Measurements from ENCODE around the gene PAH.

The PAH gene

DNA sequence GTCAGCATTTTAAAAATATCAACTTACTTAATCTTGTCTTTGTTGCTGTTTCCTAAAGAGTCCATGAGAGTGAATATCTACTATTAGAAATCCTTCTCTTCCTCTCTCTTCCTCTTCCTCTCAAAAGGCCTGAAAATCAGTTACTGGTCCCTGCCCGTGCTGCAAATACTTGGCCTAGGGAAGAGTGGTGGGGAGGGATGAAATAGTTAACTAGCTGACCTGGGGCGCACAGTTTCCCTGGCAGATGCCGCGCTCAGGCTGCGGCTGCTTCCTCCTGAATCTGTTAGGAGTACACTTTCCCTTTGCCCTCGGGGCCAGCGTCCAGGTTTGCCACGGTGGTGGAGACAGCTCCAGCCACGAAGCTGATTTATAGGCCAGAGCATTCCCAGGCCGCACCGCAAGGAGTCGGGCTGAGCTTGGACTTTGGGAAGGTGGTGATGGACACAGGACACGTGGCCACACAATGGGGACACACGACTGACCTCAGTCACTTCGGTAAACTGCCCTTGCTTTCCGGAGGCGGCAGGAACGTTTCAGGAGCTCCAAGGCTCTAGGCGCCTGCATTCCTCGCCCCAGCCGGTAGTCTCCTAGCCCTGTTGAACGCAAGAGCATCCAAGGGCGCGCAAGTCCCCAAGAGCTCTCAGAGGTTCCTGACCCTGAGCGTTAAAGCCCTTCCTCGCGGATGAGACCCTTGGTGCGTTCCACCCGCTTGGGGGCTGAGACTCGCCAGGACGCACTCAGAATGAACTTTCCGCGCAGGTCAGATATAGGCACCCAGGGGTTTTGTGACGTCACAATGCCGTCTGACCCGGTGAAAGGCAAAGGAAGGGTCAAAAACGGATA is 33.3 kb upstream of the PAH start:
- no peak for DNase-seq (ENCODE audit: low read depth)

DNA sequence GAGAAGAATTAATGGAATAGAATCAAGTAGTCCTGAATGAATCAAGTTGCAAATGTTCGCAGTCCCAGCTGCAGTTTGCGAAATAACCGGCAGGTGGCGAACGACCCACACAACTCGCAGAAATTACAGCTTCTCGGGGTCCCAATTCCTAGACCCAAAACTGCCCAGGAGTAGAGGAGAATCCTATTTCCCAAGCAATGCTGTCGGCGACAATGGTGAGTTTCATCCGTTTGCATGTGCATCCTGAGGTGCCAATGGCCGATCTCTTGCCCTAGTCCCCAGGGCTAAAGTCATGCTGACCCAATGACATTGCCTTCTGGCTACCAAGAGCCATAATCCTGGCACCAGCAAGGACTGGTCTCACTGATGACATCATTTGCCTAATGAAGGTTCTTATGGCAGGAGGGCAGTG is 31.9 kb upstream of the PAH start:
- DNase-seq (ENCODE audit: low read depth): peak; percentile 37

DNA sequence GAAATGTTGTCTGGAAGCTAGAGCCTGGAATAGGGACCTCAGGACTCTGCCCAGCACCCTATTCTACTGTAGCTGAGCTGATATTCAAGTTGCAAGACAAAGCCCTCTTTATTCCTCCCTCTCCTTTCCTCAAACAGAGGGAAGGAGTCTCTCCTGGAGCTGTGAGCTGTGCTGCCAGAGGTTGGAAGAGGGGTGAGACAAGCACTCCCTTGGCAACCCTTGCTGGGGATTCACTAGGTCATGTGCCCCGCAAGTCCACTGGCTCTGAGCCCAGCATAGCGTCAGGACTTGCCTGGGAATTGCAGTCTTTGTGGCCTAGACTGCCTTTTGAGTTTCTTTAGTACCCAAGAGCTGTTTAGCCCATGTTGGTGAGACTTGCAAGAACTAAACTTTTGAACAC is 29.0 kb upstream of the PAH start:
- DNase-seq (ENCODE audit: low read depth): no peak

DNA sequence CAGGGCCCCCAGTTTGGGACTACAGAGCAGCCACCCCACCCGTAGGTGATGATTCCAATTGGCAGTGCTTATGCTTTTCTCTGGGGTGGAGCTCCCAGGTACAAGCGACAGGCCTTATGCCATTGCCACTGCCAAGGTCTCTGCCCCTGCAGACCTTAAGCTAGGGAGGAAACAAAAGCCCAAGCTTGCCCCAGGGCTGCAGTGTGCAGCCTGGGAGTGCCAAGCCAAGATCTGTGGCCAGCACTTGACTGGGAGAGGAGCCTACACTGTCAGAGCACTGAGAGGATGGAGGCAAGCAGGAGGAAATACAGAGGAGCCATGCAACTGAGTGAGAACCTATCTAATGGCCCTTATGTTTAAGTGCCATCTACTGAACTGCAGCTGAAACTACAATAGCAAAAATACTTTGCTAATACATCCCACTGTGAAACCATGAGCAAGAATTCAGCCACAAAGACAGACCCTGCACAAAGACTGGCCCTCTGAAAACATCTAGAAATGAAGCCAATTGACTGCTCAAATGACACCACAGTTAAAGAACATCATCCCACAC is 22.7 kb upstream of the PAH start:
- DNase-seq (ENCODE audit: low read depth): no peak

DNA sequence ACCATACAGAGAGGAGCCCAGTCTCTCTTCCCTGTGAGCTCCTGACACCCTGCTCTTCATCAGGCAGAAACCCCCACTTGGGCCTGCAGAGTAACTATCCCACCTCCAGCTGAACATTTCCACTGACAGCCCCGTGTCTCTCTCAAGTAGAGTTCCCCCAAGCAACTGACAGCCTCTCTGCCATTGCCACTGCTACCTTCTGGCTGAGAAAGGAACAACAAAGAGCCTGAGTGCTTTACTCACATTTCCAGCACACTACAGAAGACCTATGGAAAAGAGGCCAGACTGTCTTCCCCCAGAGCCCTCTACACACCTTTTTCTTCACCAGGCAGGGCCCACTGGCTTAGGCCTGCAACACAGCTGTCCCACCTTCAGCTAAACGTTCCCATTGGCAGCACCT is 22.0 kb upstream of the PAH start:
- DNase-seq (ENCODE audit: low read depth): no peak

DNA sequence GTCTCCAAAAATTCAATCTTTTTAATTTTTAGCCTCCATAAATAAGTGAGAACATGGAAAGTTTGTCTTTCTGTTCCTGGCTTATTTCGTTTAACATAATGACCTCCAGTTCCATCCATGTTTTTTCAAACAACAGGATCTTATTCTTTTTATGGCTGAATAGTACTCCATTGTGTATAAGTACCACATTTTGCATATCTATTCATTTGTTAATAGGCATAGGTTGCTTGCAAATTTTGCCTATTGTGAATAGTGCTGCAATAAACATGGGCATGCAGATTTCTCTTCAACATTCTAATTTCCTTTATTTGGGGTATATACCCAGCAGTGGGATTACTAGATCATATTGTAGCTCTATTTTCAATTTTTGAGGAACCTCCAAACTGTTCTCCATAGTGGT is 16.1 kb upstream of the PAH start:
- DNase-seq (ENCODE audit: low read depth): no peak

DNA sequence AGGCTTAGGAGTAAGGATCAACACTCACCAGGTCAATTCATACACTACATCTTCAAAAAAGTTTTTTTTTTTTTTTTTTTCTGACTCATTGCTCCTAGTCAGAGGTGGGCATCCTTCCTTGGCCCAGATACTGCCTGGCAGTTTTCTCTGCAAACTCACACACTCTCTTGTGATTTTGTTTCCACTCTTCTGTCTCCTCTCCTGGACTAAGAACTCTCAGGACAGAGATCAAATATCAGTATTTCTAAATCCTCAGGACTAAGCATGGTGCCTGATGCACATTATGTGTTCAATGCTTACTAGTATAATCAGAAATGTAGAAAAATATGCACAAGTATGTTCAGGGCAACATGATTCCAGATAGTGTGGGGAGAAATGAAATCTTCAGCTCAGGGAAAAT is 10.2 kb upstream of the PAH start:
- DNase-seq (ENCODE audit: low read depth): no peak

DNA sequence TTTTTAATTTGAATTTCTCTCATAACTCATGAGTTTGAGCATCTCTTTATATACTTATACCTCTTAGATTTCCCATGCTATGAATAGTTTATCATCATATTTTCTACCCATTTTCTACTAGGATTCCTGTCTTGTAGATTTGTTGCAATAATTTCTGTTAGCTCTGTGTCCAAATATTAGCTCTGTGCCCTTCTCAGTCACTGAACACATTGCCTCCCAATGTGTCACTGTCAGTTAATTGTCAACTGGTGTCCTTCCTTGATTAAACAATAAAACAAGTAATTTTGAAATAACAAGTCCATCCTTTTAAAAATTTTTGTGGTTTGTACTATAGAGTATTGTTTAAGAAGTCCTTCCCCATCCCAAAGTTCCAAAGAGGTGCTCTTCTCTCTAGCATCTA is 4.2 kb upstream of the PAH start:
- no peak for DNase-seq (ENCODE audit: low read depth)

DNA sequence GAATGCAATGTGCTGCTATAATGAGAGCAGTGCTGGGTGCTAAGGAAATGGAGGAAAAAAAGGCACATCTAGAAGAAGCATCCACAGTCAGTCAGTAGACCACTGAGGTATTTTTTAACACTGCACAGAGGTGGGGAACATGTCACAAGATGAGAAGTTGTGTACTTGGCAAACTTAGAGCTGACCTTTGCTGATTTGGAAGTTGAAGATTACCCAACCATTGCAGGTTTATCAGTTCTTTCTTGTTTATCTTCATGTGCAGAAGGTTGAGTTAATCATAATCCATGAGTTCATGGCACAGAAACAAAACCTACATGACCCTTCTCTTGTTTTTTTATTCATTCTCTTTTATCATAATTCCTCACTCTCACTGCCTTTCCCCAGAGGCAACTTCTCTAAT is 3.2 kb upstream of the PAH start:
- no peak for DNase-seq (ENCODE audit: low read depth)

DNA sequence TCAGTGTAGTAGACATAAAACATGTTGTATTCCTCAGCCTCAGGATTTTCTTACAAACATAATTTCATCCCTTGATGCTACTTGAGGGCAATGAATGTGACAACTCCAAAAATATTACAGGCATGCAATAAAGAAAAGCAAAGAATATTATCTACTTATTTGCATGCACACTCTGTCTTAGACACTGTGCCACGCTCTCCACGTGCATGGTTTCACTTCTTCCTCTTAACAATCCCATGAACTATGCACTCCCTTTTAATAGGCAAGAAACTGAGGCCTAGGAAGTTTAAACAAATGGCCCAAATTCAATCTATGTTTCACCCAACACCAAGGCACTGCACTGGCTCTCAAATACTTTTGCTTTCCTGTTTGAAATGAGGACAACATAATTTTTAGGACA is 1.8 kb upstream of the PAH start:
- no peak for DNase-seq (ENCODE audit: low read depth)

DNA sequence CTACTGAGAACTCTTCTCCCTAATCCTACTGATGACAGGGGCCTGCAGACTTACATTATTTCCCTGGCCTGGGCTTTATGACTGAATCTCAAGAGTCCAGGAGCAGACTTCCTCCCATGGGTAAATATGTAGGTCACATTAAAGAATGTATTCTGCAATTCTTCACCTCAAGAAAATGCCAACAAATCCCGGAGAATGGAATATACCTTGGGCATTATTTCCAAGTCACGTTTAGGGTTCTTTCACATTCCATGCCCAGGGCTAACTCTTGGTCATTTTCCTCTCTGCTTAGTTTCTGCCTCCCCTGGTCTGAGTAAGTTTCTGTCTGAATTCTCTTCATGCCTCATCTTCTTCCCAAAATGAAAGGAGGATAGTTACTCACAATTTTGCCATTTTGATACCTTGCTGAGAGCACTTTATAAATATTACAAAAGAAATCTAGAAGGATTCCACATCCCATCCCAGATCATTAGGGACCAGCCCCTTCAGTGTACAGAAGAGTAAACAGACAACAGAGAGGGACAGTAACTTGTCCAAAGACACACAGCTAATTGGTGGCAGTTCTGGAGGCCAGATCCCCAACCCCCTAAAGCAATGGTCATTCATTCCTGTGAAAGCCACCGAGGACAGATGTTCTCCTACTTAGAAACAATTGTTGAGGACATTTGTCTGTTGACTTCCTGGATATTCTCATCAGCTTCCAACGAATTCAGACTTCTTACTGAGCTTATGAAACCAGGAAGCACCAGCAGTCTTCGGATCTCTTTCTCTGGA is 605 bp downstream of the PAH start:
- no peak for DNase-seq (ENCODE audit: low read depth)

DNA sequence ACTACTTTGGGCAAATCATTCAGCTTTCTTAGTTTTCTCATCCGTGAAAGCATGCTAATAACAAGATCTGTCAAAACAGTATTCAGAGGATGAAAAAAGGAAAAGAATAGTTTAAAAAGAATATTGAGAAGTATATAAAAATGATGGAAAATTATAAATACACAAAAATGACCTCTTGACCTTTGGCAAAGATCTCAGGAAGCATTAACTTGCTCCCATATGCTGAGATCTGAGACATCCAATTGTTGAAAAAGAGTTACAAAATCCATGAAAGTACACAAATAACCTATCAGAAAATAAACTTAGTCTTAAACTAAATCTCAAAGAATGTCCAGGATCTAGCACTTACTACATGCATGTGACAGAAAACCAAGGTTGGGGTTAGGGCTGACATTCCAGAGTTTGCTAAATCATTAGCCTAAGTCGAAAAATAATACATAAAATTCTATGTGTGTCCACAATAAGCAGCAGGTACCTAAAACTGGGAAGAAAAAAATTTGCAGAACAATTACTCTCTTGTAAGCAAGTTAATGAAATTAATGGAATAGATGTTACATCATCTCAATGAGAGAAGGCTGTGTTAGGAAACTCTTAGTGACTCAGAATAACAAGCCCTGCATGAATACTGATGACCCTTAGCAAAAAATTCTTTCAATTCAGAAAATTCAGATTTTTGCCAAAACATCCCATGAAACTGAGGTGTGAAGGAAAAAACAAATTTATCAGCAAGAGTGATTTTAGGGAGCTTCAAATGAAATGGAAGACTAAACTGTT is 3.4 kb downstream of the PAH start:
- no peak for DNase-seq (ENCODE audit: low read depth)

DNA sequence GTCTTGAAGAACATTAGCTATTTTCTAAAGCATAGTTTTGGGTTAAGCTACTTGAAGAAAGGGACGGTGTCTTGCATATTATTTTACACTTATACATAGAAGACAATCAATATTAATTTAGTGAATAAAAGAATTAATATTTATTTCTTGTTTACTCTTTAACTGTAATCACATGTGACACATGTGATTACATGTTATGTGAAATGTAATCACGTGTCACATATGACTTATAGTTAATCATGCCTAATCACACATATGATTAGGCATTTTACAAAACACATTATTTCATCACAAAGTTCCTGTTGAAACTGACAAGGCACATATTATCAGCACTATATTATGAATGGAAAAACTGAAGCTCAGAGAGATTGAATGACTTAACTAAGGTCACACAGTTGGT is 4.8 kb downstream of the PAH start:
- no peak for DNase-seq (ENCODE audit: low read depth)

DNA sequence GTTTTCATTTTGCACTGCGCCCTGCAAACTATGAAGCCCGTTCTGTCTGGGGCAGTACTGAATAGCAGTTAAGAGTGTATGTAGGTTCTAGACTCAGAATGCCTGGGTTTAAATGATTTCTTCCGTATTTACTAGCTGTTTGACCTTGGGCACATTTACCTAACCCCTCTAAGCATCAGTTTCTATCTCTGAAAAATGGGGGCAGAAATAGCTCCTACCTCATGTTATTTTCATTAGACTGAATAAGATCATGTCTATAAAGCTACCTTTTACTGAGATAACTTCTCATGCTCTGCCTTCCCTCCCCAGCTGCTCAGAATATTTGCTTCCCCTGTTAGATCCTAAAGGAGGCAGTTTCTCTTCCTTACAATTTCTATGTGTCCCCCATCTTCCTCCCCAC is 5.7 kb downstream of the PAH start:
- DNase-seq (ENCODE audit: low read depth): no peak

DNA sequence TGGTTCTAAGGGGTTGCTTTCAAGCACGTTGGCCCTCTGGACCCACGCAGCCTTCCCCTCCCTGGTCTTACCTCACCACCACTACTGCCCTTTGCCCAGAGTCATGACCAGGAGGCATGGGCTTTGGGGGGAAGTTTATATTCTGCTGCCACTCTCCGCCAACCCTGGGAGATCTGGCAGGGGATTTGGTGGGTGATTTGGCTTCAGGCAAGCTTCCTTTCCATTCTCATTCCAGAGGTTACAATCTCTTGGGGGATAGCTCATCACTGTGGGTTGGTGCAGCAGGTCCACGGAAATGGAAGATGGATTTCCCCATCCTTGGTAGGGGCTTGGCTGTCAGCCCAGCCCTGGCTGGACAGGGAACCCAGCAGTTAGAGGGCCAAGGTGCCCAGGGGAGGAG is 6.3 kb downstream of the PAH start:
- no peak for DNase-seq (ENCODE audit: low read depth)

DNA sequence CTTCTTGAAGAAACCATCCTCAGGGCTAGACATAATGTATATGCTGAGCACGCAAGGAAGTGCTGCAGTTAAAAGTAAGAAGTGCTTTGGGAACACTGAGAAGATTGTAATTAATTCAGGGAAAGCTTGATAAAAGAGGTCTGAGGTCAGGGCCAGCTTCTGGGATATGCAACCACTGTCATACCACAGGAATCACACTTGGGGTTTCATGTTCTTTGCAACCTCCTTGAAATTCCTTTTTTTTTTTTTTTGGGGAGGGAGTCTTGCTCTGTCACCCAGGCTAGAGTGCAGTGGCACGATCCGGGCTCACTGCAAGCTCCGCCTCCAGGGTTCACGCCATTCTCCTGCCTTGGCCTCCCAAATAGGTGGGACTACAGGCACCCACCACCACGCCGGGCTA is 6.9 kb downstream of the PAH start:
- DNase-seq (ENCODE audit: low read depth): no peak

DNA sequence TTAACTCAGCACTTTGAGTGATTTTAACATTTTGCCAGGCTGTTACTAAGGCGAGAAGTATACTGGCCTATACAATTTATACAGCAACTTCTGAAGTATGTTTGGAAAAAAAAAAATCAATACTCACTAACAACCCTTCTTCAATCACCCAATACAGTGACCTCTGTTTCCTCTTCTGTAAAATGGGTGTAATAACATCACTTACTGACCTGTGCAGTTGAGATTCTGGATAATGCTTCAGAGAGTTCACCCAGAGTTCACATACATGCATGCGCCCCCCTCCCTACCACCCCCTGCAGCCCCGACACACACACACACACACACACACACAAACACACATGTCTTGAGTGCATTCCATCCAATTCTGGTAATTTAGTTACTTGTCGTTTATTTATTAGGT is 9.1 kb downstream of the PAH start:
- no peak for DNase-seq (ENCODE audit: low read depth)

DNA sequence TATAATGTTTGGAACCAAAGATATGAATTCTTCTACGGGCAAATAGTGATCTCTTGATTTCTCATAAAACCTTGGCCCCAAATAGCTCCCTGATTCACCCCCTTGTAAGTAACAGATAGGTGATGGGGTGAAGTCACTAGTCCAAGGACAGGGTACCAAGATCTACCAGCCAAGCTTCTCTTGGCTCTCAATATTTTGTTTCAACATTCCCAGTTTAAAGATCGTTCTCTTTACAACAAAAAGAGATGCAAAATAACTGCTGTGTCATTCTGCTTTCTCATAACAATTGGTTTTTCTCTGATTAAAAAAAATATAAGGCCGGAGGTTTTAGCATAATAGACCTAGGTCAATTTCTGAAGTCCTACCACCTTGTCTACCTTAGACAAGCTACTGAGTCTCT is 11.8 kb downstream of the PAH start:
- DNase-seq (ENCODE audit: low read depth): no peak

DNA sequence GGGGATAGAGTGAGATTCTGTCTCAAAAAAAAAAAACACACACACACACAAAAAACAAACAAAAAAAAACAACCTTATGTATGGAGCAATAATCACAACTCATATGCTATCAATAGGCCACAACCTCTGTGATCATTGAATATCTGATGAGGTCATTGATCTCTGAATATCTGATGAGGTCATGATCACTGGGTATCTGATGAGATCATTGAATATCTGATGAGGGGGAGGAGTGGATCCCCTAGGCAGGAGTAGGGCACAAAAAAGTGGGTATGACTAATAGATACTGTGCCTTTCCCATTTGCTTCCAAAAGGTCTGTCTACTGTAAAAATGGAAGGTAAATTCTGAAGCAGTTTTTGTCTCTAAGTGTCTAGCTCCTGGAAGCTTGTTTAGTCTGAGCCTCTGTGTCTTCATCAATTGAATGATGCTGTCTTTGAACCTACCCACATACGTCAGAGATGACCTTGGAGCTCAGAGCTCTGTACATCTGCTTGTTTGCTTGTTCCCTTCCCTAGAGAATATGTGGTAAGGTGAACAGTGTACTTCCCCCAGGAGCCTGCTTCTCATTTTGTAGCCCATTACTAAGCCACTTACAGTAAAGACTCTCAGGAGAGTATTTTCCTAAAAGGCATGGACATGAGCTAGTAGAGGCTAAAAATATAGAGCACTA is 13.6 kb downstream of the PAH start:
- no peak for DNase-seq (ENCODE audit: low read depth)

DNA sequence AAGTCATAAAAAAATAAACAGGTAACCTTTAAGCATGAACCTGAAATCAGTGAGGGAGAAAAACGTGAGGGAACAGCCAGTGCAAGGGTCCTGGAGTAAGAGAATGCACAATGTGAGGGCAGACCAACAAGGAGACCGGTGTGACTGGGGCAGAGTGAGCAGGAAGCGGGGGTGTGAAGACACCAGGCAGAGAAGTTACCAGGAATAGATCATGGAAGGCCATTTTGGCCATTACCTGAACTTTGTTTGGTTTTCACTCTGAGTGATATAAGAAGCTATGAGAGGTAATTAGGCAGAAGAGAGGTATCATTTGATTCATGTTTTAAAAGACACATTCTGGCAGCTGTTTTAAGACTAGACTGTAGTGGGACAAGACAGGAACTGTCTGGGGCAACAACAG is 15.0 kb downstream of the PAH start:
- DNase-seq (ENCODE audit: low read depth): no peak

DNA sequence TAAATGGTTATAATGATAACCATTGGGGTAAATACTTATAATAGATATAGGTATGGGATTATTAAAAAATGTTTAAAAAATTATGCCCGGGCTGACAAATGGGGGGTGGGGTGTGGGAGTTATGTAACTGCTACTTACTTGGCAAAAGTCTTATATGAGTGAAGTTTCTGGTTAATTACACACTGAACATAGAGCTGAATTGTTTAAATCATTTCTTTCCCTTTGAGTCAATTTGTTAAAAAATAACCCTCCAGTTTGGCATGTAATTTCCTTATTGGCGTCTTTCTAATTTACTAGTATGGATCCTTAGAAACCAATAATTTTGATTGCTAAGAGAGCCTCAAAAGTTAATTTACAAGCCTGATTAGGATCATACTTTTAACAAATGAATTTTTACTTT is 16.7 kb downstream of the PAH start:
- DNase-seq (ENCODE audit: low read depth): no peak

DNA sequence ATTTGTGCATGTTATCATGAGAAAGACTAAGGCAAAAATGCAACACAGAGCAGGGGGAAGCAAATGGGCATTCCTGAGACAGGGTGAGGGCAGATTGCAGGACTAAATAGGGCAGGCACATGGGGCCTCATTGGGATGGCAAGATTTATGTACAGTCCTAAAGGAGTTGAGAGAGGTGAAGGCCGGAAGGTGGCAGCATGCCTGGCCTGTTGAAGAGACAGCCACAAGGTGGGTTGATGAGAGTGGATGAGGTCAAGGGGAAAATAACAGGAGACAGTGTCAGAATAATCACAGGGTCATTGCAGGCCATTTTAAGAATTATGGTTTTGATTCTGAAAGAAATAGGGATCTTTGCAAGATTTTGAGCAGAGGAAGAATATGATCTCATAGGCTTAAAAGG is 21.0 kb downstream of the PAH start:
- no peak for DNase-seq (ENCODE audit: low read depth)

All from activated T-cell treated with anti-CD3 and anti-CD28 coated beads for 24 hours (primary cell).